NCI-H187 (cell line): Measurements from ENCODE around the gene PCDHA13.
"Not testable (repeated sequence)": the region's sequence is repeated elsewhere in the genome, so short reads cannot be mapped to it uniquely, and the experiment has no call there.

Experiments
- DNase-seq, 2 experiments: peaks; one replicate each; lab custom pipeline; 2025; lab: John Stamatoyannopoulos, UW

PCDHA13 gene

GRCh38 chr5:140868721-140869554 lies 13.0 kb upstream of the PCDHA13 start, which contains the start of gene PCDHA11:
Gene PCDHA11 (plus strand): TSS chr5:140868957. CDS start chr5:140869104, 147 bp downstream.
- no peak for DNase-seq

GRCh38 chr5:140869555-140869886 lies 12.4 kb upstream of the PCDHA13 start:
- DNase-seq: no peak

- no peak for DNase-seq
Measured at GRCh38 chr5:140870221-140871201, 11.4 kb upstream of the PCDHA13 start.

GRCh38 chr5:140875085-140876065 lies 6.5 kb upstream of the PCDHA13 start, which contains the start of gene PCDHA12:
Gene PCDHA12 (plus strand): TSS chr5:140875308. CDS start chr5:140875473, 165 bp downstream.
- DNase-seq: no peak

- not testable (repeated sequence) for DNase-seq
Measured at GRCh38 chr5:140876541-140877261, 5.2 kb upstream of the PCDHA13 start.

GRCh38 chr5:140877262-140877581 lies 4.7 kb upstream of the PCDHA13 start:
- no peak for DNase-seq

GRCh38 chr5:140882591-140882899 lies 621 bp downstream of the PCDHA13 start:
- no peak for DNase-seq

- DNase-seq: no peak
Measured at GRCh38 chr5:140883373-140883772, 1.4 kb downstream of the PCDHA13 start.

GRCh38 chr5:140883927-140884697 lies 2.2 kb downstream of the PCDHA13 start:
- DNase-seq: no peak

- DNase-seq: no peak
Measured at GRCh38 chr5:140916325-140916724, 34.4 kb downstream of the PCDHA13 start.

GRCh38 chr5:140923601-140924000 lies 41.7 kb downstream of the PCDHA13 start:
- DNase-seq: no peak

GRCh38 chr5:140925806-140926442 lies 44.0 kb downstream of the PCDHA13 start, which contains the start of gene PCDHAC1:
Gene PCDHAC1 (plus strand): TSS chr5:140926299. CDS start chr5:140926893, 594 bp downstream.
- DNase-seq: peak in 1 of 2 experiments; percentile 76

- DNase-seq: peak; percentile 70 to 76
Measured at GRCh38 chr5:140926443-140927227, 44.7 kb downstream of the PCDHA13 start.

GRCh38 chr5:140927228-140927573 lies 45.3 kb downstream of the PCDHA13 start:
- no peak for DNase-seq
